Dendritic cell treated with granulocyte-macrophage colony-stimulating factor and Interleukin-4, amounts not matched to agents 40 ng/mL and 50 ng/mL, for 4 days (primary cell): ENCODE results near the gene SUSD6.

Source experiments
- H3K27ac Mint-ChIP-seq: one replicate; pipeline ENCODE4 v1.8.0; 2022; ENCODE audit warnings: mild to moderate bottlenecking, mixed read lengths
- H3K27me3 Mint-ChIP-seq: one replicate; pipeline ENCODE4 v1.8.0; 2022; ENCODE audit warnings: mild to moderate bottlenecking, mixed read lengths
- H3K36me3 Mint-ChIP-seq: one replicate; pipeline ENCODE4 v1.8.0; 2022; ENCODE audit warnings: low read depth, mixed read lengths
- H3K4me1 Mint-ChIP-seq: one replicate; pipeline ENCODE4 v1.8.0; 2022; ENCODE audit warnings: low read depth, mixed read lengths
- H3K4me3 Mint-ChIP-seq: one replicate; pipeline ENCODE4 v1.8.0; 2022; ENCODE audit warnings: mild to moderate bottlenecking, moderate library complexity, mixed read lengths
- H3K9me3 Mint-ChIP-seq: one replicate; pipeline ENCODE4 v1.8.0; 2022; ENCODE audit warnings: mixed read lengths
- intact Hi-C: fragments of 100-400 bp; cut with micrococcal nuclease; formaldehyde crosslinking; loops from one replicate; pipeline ENCODE4 v1.15.0; 2022

The SUSD6 gene

GRCh38 chr14:69619012-69619411 is 7.6 kb downstream of the SUSD6 start:
- Mint-ChIP-seq H3K4me3 (peak overlapping the region; percentile 13), H3K27me3 (no peaks in the 10 kb centered on the region), H3K36me3 (peaks cover 38% of the 10 kb centered on the region), H3K9me3 (no peaks in the 10 kb centered on the region), H3K27ac (peak overlapping the region; percentile 56), H3K4me1 (peaks cover 89% of the 10 kb centered on the region)
- intact Hi-C loops = no loop called here

- Mint-ChIP-seq H3K4me1 (peaks cover 82% of the 10 kb centered on the region), H3K27me3 (no peaks in the 10 kb centered on the region), H3K4me3 (peak overlapping the region; percentile 45), H3K36me3 (peaks cover 26% of the 10 kb centered on the region), H3K27ac (peak overlapping the region; percentile 56), H3K9me3 (no peaks in the 10 kb centered on the region)
- intact Hi-C loops = no loop called here
Measured at GRCh38 chr14:69620211-69620611, 8.8 kb downstream of the SUSD6 start.

DNA sequence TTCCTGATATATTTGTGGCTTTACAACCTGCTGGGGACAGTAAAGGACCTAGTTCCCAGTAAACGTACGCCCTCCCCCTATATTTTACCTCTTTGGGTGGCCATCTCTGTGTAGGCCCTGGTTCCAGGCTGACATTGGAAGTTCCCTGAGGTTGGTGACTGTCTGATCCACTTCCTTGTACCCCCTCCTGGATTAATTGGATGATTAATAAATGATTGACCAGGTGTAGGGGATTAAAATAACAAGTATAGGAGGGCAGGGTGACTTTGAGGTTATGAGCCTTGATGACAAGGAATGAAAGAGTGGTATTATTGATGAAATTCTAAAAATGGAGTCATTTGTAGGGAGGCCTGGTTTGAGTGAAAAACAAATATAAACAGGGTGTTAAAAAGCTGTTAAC is 9.6 kb downstream of the SUSD6 start:
- Mint-ChIP-seq H3K9me3 (no peaks in the 10 kb centered on the region), H3K27ac (peak overlapping the region; percentile 56), H3K4me1 (peaks cover 82% of the 10 kb centered on the region), H3K36me3 (peaks cover 24% of the 10 kb centered on the region), H3K4me3 (no peak overlapping the region), H3K27me3 (no peaks in the 10 kb centered on the region)
- intact Hi-C loops = no loop called here

DNA sequence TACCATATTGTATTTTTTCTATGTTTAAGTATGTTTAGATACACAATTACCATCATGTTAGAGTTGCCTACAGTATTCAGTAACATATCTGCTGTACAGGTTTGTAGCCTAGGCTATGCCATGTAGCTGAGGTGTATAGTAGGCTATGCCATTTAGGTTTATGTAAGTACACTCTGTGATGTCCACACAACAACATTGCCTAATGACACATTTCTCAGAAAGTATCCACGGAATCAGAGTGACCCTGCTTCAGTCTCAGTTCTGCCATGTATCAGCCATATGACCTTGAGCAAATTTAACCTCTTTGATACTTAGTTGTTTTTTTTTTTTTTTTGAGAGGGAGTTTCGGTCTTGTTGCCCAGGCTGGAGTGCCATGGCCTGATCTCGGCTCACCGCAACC is 12.7 kb downstream of the SUSD6 start:
- intact Hi-C loops = no loop called here
- peak overlapping the region; percentile 78 for H3K27ac Mint-ChIP-seq

GRCh38 chr14:69625299-69626131 is 14.1 kb downstream of the SUSD6 start:
- Mint-ChIP-seq H3K9me3 (no peaks in the 10 kb centered on the region), H3K4me3 (peak overlapping the region; percentile 51), H3K36me3 (peaks cover 28% of the 10 kb centered on the region), H3K27me3 (no peaks in the 10 kb centered on the region), H3K4me1 (peaks cover 81% of the 10 kb centered on the region), H3K27ac (peak overlapping the region; percentile 78)
- intact Hi-C loops = no loop called here

More for the DNA sequence above, 12.7 kb downstream of the SUSD6 start:
- Mint-ChIP-seq H3K4me1 (peaks cover 81% of the 10 kb centered on the region), H3K27me3 (no peaks in the 10 kb centered on the region), H3K4me3 (no peak overlapping the region), H3K9me3 (no peaks in the 10 kb centered on the region), H3K36me3 (peaks cover 22% of the 10 kb centered on the region)

DNA sequence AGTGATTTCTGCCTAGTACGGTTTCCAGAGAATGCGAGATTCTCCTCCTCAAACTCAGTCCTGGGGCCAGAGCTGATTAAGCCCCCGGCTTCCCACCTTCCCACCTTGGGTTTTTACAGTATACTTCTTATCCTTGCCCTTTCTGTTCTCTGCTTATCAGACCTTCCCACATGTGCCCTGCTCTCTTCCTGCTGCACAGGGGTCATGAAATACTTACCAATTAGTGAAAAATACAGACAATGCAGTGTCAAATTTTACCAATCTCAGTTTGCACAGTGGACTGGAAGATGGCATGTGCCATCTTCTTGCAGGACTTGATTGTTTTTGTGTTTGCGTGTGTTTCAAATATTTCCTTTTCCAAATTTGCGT is 14.7 kb downstream of the SUSD6 start:
- no peaks in the 10 kb centered on the region for H3K9me3 Mint-ChIP-seq

DNA sequence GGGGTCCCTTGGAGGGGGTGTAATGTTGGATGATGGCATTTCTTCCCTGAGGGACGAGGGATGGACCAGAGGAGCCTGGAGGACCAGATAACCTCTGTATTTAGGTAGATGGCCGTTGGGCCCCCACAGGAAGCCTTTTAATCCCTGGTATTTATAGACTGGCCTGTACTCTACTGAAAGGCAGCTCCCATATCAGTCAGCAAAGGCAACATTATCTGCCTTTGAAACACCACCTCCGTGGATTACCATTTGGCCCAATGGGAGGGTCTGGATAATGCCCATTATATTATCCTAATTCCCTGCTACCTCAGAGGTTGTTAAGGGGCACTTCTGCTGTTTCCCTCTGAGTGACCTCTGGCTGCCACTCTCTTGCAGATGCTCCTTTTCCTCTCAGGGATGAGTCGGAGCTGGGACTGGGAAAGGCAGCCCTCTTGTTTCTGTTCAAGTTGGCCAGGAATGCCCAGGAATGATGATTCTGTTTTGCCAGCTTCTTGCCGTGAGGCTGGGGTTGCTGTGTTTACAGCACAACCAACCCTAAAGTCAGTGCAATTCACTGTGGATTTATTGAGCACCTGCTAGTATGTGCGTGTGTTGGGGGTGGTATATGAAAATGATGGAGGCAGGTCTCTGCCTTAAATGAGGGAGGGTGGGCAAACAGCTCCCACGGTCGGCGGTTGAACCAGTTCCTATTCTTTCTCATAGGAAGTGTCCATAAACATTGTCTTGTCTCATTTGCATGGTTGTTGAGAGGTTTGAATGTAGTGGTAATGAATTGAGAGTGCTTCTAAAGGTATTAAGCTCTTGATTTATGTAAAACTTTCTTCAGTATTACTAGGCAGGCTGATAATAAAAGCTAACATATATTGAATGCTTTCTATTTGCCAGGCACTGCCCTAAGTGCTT is 18.1 kb downstream of the SUSD6 start:
- no peaks in the 10 kb centered on the region for H3K9me3 Mint-ChIP-seq
- intact Hi-C loops = no loop called here
- peaks cover 96% of the 10 kb centered on the region for H3K4me1 Mint-ChIP-seq
- no peaks in the 10 kb centered on the region for H3K27me3 Mint-ChIP-seq
- no peak overlapping the region for H3K4me3 Mint-ChIP-seq
- H3K36me3 Mint-ChIP-seq = peaks cover 51% of the 10 kb centered on the region
- peak overlapping the region; percentile 61 for H3K27ac Mint-ChIP-seq

More for the DNA sequence above, 14.7 kb downstream of the SUSD6 start:
- intact Hi-C loops = no loop called here
- no peaks in the 10 kb centered on the region for H3K27me3 Mint-ChIP-seq
- peak overlapping the region; percentile 78 for H3K27ac Mint-ChIP-seq
- peaks cover 81% of the 10 kb centered on the region for H3K4me1 Mint-ChIP-seq
- peaks cover 32% of the 10 kb centered on the region for H3K36me3 Mint-ChIP-seq
- H3K4me3 Mint-ChIP-seq = no peak overlapping the region

- peaks cover 51% of the 10 kb centered on the region for H3K36me3 Mint-ChIP-seq
- intact Hi-C loops = no loop called here
- no peak overlapping the region for H3K27ac Mint-ChIP-seq
Measured at GRCh38 chr14:69630360-69630759, 19.0 kb downstream of the SUSD6 start.

GRCh38 chr14:69631509-69631908 is 20.1 kb downstream of the SUSD6 start:
- Mint-ChIP-seq H3K4me3 (no peak overlapping the region), H3K27ac (no peak overlapping the region)
- intact Hi-C loops = no loop called here

More at GRCh38 chr14:69630360-69630759, 19.0 kb downstream of the SUSD6 start:
- no peaks in the 10 kb centered on the region for H3K27me3 Mint-ChIP-seq
- peaks cover 99% of the 10 kb centered on the region for H3K4me1 Mint-ChIP-seq
- no peaks in the 10 kb centered on the region for H3K9me3 Mint-ChIP-seq
- H3K4me3 Mint-ChIP-seq = no peak overlapping the region

DNA sequence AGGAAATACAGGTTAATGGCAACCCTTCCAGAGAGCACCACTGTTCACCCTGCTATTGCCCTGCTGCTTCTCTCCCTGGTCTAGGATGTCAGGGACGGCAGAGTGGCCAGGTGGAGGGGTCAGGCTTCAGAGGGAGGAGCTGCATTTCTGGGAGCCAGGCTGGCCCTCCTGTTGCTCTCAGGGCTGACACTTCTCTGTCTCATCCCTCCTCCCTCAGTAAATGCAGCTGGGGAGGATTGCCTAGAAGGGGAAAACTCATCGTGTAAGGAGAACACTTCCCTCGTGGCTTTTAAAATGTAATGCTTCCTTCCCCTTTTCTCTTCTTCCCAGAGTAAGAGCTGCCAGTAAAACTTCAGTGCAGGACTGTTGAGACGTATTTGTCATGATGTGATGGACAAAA is 20.8 kb downstream of the SUSD6 start:
- Mint-ChIP-seq H3K27ac (peak overlapping the region; percentile 51), H3K27me3 (no peaks in the 10 kb centered on the region), H3K4me1 (peaks cover 99% of the 10 kb centered on the region), H3K9me3 (no peaks in the 10 kb centered on the region), H3K36me3 (peaks cover 37% of the 10 kb centered on the region), H3K4me3 (peak overlapping the region; percentile 17)
- intact Hi-C loops = no loop called here

More at GRCh38 chr14:69631509-69631908, 20.1 kb downstream of the SUSD6 start:
- Mint-ChIP-seq H3K9me3 (no peaks in the 10 kb centered on the region), H3K4me1 (peaks cover 99% of the 10 kb centered on the region), H3K27me3 (no peaks in the 10 kb centered on the region), H3K36me3 (peaks cover 41% of the 10 kb centered on the region)

GRCh38 chr14:69632593-69633151 is 21.3 kb downstream of the SUSD6 start:
- peak overlapping the region; percentile 51 for H3K27ac Mint-ChIP-seq
- intact Hi-C loops = no loop called here
- H3K36me3 Mint-ChIP-seq = peaks cover 34% of the 10 kb centered on the region
- H3K4me1 Mint-ChIP-seq = peaks cover 100% of the 10 kb centered on the region
- no peaks in the 10 kb centered on the region for H3K9me3 Mint-ChIP-seq
- H3K27me3 Mint-ChIP-seq = no peaks in the 10 kb centered on the region
- peak overlapping the region; percentile 17 for H3K4me3 Mint-ChIP-seq

- H3K4me1 Mint-ChIP-seq = peaks cover 100% of the 10 kb centered on the region
- intact Hi-C loops = no loop called here
- H3K27me3 Mint-ChIP-seq = no peaks in the 10 kb centered on the region
- peaks cover 28% of the 10 kb centered on the region for H3K36me3 Mint-ChIP-seq
- no peaks in the 10 kb centered on the region for H3K9me3 Mint-ChIP-seq
- no peak overlapping the region for H3K4me3 Mint-ChIP-seq
- H3K27ac Mint-ChIP-seq = peak overlapping the region; percentile 51
Measured at GRCh38 chr14:69633238-69633637, 21.8 kb downstream of the SUSD6 start.

DNA sequence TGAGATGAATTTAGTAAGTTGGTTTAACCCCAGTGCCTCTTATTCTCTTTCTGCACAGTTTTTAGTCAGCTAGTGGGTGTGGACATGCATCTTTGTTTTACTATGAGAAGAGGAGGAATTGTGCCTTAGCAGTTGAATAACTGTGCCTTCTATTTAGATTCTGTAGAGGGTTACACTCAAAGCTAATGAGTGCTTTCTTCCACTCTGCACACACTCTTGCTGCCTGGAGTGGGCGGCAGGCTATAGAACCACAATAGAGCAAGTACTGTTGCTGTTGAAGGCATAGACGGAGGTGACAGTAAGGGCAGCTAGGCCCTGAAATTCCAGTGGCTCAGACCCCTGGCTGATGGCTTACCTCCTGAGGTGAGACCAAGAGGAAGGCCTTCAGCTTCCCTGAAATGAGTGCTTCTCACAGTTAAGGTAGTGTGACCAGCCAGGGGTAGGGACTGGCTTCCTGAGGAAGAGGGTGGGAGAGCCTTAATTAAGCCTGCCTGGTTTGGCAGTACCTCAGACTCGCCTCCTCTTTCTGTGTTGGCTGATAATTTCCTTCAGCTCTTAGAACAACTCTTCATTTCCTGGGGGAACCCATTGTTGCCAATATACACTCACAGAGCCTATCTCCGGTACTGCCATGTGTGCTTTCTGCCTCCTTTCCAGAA is 24.7 kb downstream of the SUSD6 start:
- Mint-ChIP-seq H3K4me1 (peaks cover 95% of the 10 kb centered on the region), H3K36me3 (peaks cover 29% of the 10 kb centered on the region), H3K9me3 (peaks cover 8% of the 10 kb centered on the region), H3K27ac (peak overlapping the region; percentile 67), H3K27me3 (no peaks in the 10 kb centered on the region), H3K4me3 (no peak overlapping the region)
- intact Hi-C loops = no loop called here
